Mesothelial cell of epicardium (in vitro differentiated cells): ENCODE measurements around the gene TNNI3. TPM values are rescaled to one million over a fixed set of nuclear protein-coding genes. Genes with fewer than 3 reads are reported as not detected.

Experiments used
- DNase-seq, 2 experiments: peaks; one replicate each; pipeline ENCODE4 v3.0.0; 2021; ENCODE audit warnings: low spot score in 2 of 2; ENCODE audit not compliant: unreplicated experiment in 2 of 2
- H3K27ac Mint-ChIP-seq: 2 replicates; pipeline ENCODE4 v1.8.0; 2021; ENCODE audit warnings: mixed read lengths
- H3K27me3 Mint-ChIP-seq: 2 replicates; pipeline ENCODE4 v1.8.0; 2021; ENCODE audit warnings: low read depth, mixed read lengths
- H3K36me3 Mint-ChIP-seq: 2 replicates; pipeline ENCODE4 v1.8.0; 2021; ENCODE audit warnings: mixed read lengths
- H3K4me1 Mint-ChIP-seq: 2 replicates; pipeline ENCODE4 v1.8.0; 2021; ENCODE audit warnings: mixed read lengths
- H3K4me3 Mint-ChIP-seq: 2 replicates; pipeline ENCODE4 v1.8.0; 2021; ENCODE audit warnings: mild to moderate bottlenecking, moderate library complexity, mixed read lengths
- H3K9me3 Mint-ChIP-seq: 2 replicates; pipeline ENCODE4 v1.8.0; 2021; ENCODE audit warnings: mixed read lengths
- CTCF ChIP-seq: fragments of 200-600 bp; sonication (generic); IDR thresholded peaks from one replicate; pipeline ENCODE4 v1.5.0; 2021; ENCODE audit warnings: antibody characterized with exemption; ENCODE audit not compliant: unreplicated experiment
- total RNA-seq: library from RNA; stranded (reverse); gene quantifications from 3 replicates; pipeline ENCODE4 v1.2.1, GENCODE V29; 2021

TNNI3 gene
- total RNA-seq, 1 donor from 2014 or later = 6.3 TPM

- peaks cover 6% of the 10 kb centered on the region for H3K9me3 Mint-ChIP-seq
- peaks cover 35% of the 10 kb centered on the region for H3K4me1 Mint-ChIP-seq
- TF ChIP-seq CTCF = no peak
- H3K27ac Mint-ChIP-seq = no peak overlapping the region
- no peak overlapping the region for H3K4me3 Mint-ChIP-seq
- DNase-seq = no peak
- H3K27me3 Mint-ChIP-seq = peaks cover 61% of the 10 kb centered on the region
- H3K36me3 Mint-ChIP-seq = no peaks in the 10 kb centered on the region
Measured at GRCh38 chr19:55152017-55152416, 5.5 kb downstream of the TNNI3 start.

GRCh38 chr19:55149078-55150003 lies 8.2 kb downstream of the TNNI3 start, which contains the start of gene TNNT1:
TNNT1 (minus strand) TSS chr19:55149206; CDS start chr19:55147157, 2,049 bp downstream.
- peak in 1 of 2 experiments; percentile 62 for DNase-seq
- H3K4me3 Mint-ChIP-seq = peak within 1 kb of the TSS; percentile 51
- H3K4me1 Mint-ChIP-seq = peaks cover 31% of the 10 kb centered on the region
- peaks cover 6% of the 10 kb centered on the region for H3K9me3 Mint-ChIP-seq
- H3K27me3 Mint-ChIP-seq = peaks cover 66% of the 10 kb centered on the region
- no peak for TF ChIP-seq CTCF
- peak within 1 kb of the TSS; percentile 12 for H3K27ac Mint-ChIP-seq
- no peaks in the 10 kb centered on the region for H3K36me3 Mint-ChIP-seq

GRCh38 chr19:55147545-55148251 lies 9.8 kb downstream of the TNNI3 start:
- Mint-ChIP-seq H3K9me3 (peaks cover 6% of the 10 kb centered on the region), H3K27me3 (peaks cover 70% of the 10 kb centered on the region), H3K4me1 (peaks cover 31% of the 10 kb centered on the region), H3K27ac (no peak overlapping the region), H3K36me3 (no peaks in the 10 kb centered on the region), H3K4me3 (no peak overlapping the region)
- DNase-seq = no peak
- TF ChIP-seq CTCF = no peak

GRCh38 chr19:55146705-55147273 lies 10.7 kb downstream of the TNNI3 start:
- Mint-ChIP-seq H3K27ac (no peak overlapping the region), H3K4me1 (peaks cover 31% of the 10 kb centered on the region), H3K36me3 (no peaks in the 10 kb centered on the region), H3K9me3 (no peaks in the 10 kb centered on the region), H3K27me3 (peaks cover 72% of the 10 kb centered on the region), H3K4me3 (peak overlapping the region; percentile 58)
- peak in 1 of 2 experiments; percentile 51 for DNase-seq
- TF ChIP-seq CTCF = no peak

GRCh38 chr19:55146078-55146704 lies 11.3 kb downstream of the TNNI3 start:
- DNase-seq = no peak
- peak; percentile 42 for TF ChIP-seq CTCF
- Mint-ChIP-seq H3K27me3 (peaks cover 73% of the 10 kb centered on the region), H3K27ac (no peak overlapping the region), H3K4me3 (peak overlapping the region; percentile 39), H3K4me1 (peaks cover 28% of the 10 kb centered on the region), H3K9me3 (no peaks in the 10 kb centered on the region), H3K36me3 (no peaks in the 10 kb centered on the region)
